HFFc6 (cell line): ENCODE data around the gene OR2F1. TPM values are rescaled to one million over a fixed set of nuclear protein-coding genes. Genes with fewer than 3 reads are reported as not detected.
"Not testable (repeated sequence)": the region's sequence is repeated elsewhere in the genome, so short reads cannot be mapped to it uniquely, and the experiment has no call there.

Experiments used
- DNase-seq: peaks from one replicate; pipeline ENCODE4 v3.0.0-alpha.2; 2018
- H3K27ac Mint-ChIP-seq: 2 replicates; pipeline ENCODE4 v1.8.0; 2020; ENCODE audit warnings: mild to moderate bottlenecking, mixed read lengths
- H3K27me3 Mint-ChIP-seq: 2 replicates; pipeline ENCODE4 v1.8.0; 2021; ENCODE audit warnings: mild to moderate bottlenecking, moderate library complexity, mixed read lengths; ENCODE audit not compliant: insufficient read depth
- H3K36me3 Mint-ChIP-seq: 2 replicates; pipeline ENCODE4 v1.8.0; 2021; ENCODE audit warnings: low read depth, mixed read lengths
- H3K4me1 Mint-ChIP-seq: 2 replicates; pipeline ENCODE4 v1.8.0; 2020; ENCODE audit warnings: low read depth, mixed read lengths
- H3K4me3 Mint-ChIP-seq: 2 replicates; pipeline ENCODE4 v1.8.0; 2020; ENCODE audit warnings: mild to moderate bottlenecking, moderate library complexity, mixed read lengths
- H3K9me3 Mint-ChIP-seq: 2 replicates; pipeline ENCODE4 v1.8.0; 2020; ENCODE audit warnings: mild to moderate bottlenecking, mixed read lengths
- CTCF ChIP-seq: fragments of 200-600 bp; sonication (generic); IDR thresholded peaks from 2 replicates; pipeline ENCODE4 v1.5.0; 2021; ENCODE audit warnings: antibody characterized with exemption, mild to moderate bottlenecking
- total RNA-seq, 6 experiments: library from RNA; stranded (reverse); fragmentation: NEBNext Ultra II Directional; extraction: Animal tissue kit (Norgen Biotek cat#: 25700); gene quantifications; 2 replicates in 1 of 6; 3 replicates in 5 of 6; pipeline ENCODE4 v1.2.3, GENCODE V29; 2021

OR2F1 gene
- total RNA-seq, 6 experiments from 2014 or later = not detected

GRCh38 chr7:144006029-144006691 lies 51.5 kb downstream of the OR2F1 start:
- no peak for DNase-seq
- peaks cover 5% of the 10 kb centered on the region; the same call in 1 of the 2 replicates for H3K27me3 Mint-ChIP-seq
- H3K9me3 Mint-ChIP-seq = peaks cover 32% of the 10 kb centered on the region
- peaks cover 7% of the 10 kb centered on the region; the same call in 1 of the 2 replicates for H3K4me1 Mint-ChIP-seq
- H3K36me3 Mint-ChIP-seq = peaks cover 4% of the 10 kb centered on the region; the same call in 1 of the 2 replicates
- TF ChIP-seq CTCF = no peak
- no peak overlapping the region for H3K4me3 Mint-ChIP-seq
- no peak overlapping the region for H3K27ac Mint-ChIP-seq

- Mint-ChIP-seq H3K4me1 (peaks cover 3% of the 10 kb centered on the region; the same call in 1 of the 2 replicates), H3K4me3 (no peak overlapping the region), H3K27me3 (peaks cover 5% of the 10 kb centered on the region; the same call in 1 of the 2 replicates), H3K27ac (no peak overlapping the region), H3K9me3 (peaks cover 37% of the 10 kb centered on the region), H3K36me3 (peaks cover 4% of the 10 kb centered on the region; the same call in 1 of the 2 replicates)
- TF ChIP-seq CTCF = no peak
- DNase-seq = no peak
Observed at GRCh38 chr7:144006692-144007042, 52.0 kb downstream of the OR2F1 start.

GRCh38 chr7:144009361-144009760 lies 54.7 kb downstream of the OR2F1 start:
- Mint-ChIP-seq H3K9me3 (peaks cover 38% of the 10 kb centered on the region), H3K27ac (no peak overlapping the region), H3K4me3 (no peak overlapping the region), H3K4me1 (no peaks in the 10 kb centered on the region), H3K27me3 (peaks cover 3% of the 10 kb centered on the region; the same call in 1 of the 2 replicates), H3K36me3 (peaks cover 4% of the 10 kb centered on the region; the same call in 1 of the 2 replicates)
- no peak for TF ChIP-seq CTCF
- no peak for DNase-seq

GRCh38 chr7:144010061-144010460 lies 55.4 kb downstream of the OR2F1 start:
- H3K36me3 Mint-ChIP-seq, H3K4me3 Mint-ChIP-seq, DNase-seq, H3K27ac Mint-ChIP-seq, H3K27me3 Mint-ChIP-seq, H3K4me1 Mint-ChIP-seq: not testable (repeated sequence)
- H3K9me3 Mint-ChIP-seq = peaks cover 38% of the 10 kb centered on the region

GRCh38 chr7:144010821-144011220 lies 56.2 kb downstream of the OR2F1 start:
- DNase-seq, H3K27me3 Mint-ChIP-seq, H3K4me3 Mint-ChIP-seq, H3K36me3 Mint-ChIP-seq, H3K4me1 Mint-ChIP-seq, H3K27ac Mint-ChIP-seq: not testable (repeated sequence)
- H3K9me3 Mint-ChIP-seq = peaks cover 38% of the 10 kb centered on the region

GRCh38 chr7:144011458-144012230 lies 57.0 kb downstream of the OR2F1 start:
- Mint-ChIP-seq H3K27me3 (peaks cover 2% of the 10 kb centered on the region; the same call in 1 of the 2 replicates), H3K9me3 (peaks cover 38% of the 10 kb centered on the region), H3K4me3 (no peak overlapping the region), H3K27ac (no peak overlapping the region), H3K4me1 (no peaks in the 10 kb centered on the region), H3K36me3 (peaks cover 4% of the 10 kb centered on the region; the same call in 1 of the 2 replicates)
- TF ChIP-seq CTCF = peak; percentile 31; the same call in 1 of the 2 replicates
- DNase-seq = no peak

Other genes starting within 250 kb of the OR2F1 start
- gene CTAGE6, start 197.1 kb upstream of the OR2F1 start, total RNA-seq = under 1 TPM in 1 of 6 experiments, not detected in 5; 0.07 TPM
- 10 to 100 TPM; 57.1 to 90.3 (median 65.1) TPM for gene TCAF1, start 52.7 kb upstream of the OR2F1 start, total RNA-seq
- gene OR2F2, start 19.6 kb upstream of the OR2F1 start, total RNA-seq = not detected
- not detected for gene OR6B1, start 45.5 kb downstream of the OR2F1 start, total RNA-seq
- gene OR2A5, start 94.1 kb downstream of the OR2F1 start, total RNA-seq = not detected
- not detected for gene OR2A25, start 115.0 kb downstream of the OR2F1 start, total RNA-seq
- not detected for gene OR2A12, start 131.4 kb downstream of the OR2F1 start, total RNA-seq
- gene OR2A2, start 154.7 kb downstream of the OR2F1 start, total RNA-seq = not detected
- not detected for gene OR2A14, start 168.3 kb downstream of the OR2F1 start, total RNA-seq
- not detected for gene CTAGE4, start 228.6 kb downstream of the OR2F1 start, total RNA-seq
- not detected for gene ARHGEF35, start 241.0 kb downstream of the OR2F1 start, total RNA-seq